NCI-H2196 (cell line): Measurements from ENCODE around the gene CCDC144A.
"Not testable (repeated sequence)": the region's sequence is repeated elsewhere in the genome, so short reads cannot be mapped to it uniquely, and the experiment has no call there.

Experiments
- DNase-seq: peaks from one replicate; lab custom pipeline; 2025; ENCODE audit not compliant: unreplicated experiment; lab: John Stamatoyannopoulos, UW

The CCDC144A gene

DNA sequence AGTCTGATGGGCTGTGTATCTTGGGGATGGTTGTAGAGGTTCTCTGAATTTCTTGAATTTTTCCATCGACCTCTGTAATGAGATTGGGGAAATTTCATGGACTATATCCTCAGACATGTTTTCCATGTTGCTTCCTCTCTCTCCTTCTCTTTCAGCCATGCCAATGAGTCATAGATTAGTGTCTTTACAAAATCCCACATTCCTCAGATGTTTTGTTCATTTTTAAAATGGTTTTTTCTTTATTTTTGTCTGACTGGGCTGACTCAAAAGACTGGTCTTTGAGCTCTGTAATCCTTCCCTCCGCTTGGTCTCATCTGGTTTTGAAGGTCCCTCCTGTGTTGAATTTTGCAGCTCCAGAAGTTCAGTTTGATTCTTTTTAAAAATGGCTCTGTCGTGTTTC is 60.5 kb downstream of the CCDC144A start:
- DNase-seq: not testable (repeated sequence)

DNA sequence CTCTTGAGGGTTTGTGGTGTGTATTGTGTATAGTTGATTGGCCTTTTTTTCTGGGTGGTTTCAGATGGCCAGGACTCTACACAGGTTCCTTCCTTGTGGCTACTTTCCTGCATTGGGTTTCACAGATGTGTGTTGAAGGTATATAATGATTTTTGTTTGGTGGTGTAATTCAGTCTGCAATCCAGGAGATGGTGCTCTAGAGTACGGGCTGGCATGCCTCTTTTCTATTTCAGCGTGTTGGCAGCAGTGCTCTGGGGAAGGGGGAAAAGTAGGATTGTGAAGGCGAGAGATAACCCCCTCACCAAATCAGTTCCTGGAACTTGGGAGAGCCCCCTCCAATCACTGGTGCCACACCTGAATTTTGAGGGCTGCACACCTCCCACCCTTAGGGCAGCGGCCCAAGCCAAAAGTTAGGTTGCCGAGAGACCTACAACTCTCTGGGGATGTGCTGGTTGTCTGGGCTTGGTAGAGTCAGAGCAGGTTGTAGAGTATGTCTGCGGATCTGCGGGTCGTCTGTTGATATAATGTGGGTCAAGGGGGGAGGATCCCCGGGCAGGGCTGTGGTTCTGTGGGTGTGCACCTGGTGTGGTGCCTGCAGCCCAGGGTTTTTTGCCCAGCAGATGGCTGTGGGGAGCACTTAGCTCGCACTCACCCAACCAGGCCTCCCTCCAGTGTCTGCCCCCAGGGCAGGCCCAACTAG is 61.3 kb downstream of the CCDC144A start:
- not testable (repeated sequence) for DNase-seq

DNA sequence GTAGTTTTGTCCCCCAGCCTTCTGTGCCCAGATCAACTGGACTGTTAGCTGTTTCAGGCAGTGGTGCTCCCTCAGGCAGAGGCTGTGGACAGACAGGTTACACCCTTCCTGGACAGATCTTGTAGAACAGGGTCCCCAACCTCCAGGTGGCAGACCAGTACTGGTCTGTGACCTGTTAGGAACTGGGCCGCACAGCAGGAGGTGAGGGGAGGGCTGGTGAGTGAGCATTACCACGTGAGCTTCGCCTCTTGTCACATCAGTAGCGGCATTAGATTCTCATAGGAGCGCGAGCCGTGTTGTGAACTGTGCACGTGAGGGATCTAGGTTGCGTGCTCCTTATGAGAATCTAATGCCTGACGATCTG is 61.9 kb downstream of the CCDC144A start:
- DNase-seq: not testable (repeated sequence)

DNA sequence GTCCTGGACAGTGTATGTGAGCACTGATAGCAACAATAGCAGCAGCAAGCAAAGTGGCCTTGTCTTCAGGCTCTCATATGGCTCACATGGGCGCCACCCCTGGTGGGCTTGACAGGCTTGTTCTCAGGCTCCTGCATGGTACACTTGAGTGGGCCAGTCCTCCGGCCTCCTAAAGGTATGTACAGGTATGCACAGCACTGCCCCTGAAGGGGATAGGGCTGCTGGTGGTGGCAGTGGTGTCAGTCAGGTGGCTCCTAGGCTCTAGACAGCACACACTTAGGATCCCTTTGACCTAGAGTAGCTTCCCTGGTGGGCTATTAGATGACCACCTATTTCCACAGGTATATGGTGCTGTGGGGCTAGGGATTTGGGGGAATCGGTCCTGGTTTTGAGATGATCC is 67.5 kb downstream of the CCDC144A start:
- not testable (repeated sequence) for DNase-seq

DNA sequence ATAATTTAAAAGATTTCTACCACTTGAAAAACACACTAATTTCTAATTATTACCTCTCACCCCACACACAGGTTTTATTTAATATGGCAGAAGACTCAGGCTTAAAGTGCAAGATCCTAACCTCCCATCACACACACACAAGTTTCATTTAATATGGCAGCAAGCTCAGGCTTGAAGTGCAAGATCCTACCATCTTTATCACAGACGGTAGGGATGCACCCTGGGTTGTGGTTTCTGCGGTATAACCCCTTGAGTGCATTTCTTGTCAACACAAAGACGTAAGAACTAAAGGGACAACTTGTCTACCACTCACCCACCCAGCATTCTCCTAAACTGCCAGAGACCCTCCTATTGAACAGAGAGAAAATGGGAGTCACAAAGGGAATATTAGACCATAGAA is 68.1 kb downstream of the CCDC144A start:
- not testable (repeated sequence) for DNase-seq

DNA sequence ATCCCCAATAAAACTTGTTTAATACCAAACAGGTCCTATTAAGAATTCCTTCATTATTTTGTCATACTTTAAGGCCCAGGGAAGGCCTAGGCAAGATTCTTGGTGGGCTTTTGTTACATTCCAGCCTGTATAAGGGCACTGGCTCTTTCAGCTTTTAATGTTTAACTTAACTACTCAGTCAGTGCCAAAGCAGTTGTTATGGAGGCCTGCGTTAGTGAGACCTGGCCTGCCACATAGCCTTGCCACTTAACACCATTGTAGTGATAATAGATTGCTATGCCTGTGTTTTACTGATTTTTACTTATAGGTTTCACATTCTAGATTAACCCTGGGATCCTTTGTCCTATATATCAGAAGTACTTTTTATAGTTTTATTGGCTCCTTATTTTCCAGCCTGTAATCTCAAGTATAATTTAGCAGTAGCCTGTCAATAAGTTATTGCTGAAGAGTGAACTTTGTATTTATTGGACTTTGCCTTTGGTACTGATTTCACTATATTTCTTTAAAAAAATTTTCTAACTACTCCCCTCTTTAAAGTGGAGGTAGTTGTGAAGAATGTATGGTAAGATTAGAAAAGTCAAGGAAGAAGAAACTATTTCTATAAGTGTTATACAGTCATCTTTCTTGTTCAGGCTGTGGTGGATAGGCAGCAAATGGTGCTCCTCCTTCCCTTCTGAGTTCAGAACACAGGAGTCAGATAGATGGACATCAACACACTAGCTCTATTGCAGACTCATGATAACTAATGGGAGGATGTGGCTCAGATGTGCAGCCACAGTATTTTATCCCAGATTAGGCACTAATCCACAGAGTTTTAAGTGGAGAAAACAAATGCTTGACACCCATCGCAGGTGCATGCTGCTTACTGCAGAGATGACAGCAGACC is 78.5 kb downstream of the CCDC144A start:
- DNase-seq: not testable (repeated sequence)

DNA sequence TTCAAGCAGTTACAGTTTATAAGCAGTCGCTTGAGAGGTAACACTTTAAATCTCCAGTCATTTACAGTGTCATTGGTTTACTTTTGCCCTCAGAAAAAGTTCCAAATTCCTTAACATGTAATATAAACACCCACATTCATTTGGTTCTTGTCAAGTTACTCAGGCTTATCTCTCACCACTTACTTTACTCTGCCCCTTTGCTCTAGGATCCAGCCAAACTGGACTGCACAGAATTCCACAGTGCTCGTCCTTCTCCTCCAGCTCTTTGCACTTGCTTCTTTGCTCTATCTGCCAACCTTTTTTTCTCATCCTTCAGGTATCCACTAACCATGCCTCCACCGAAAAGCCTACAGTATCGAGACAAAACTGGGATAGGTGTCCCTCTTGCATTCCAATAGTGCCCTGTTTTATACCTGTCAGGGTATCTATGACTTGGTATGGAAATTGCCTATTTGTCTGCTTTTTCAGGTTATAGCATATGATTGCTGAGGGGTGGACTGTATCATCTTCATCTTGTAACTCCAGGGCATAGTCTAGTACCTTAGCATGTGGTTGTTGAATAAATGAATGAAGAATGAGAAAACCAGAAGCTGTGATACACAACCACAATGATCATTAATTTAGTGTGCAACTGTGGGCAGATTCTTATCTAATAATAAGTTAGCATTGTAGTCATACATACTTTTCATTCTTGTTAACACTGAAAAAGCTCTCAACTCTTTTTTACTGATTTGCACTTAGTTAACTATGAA is 82.5 kb downstream of the CCDC144A start:
- not testable (repeated sequence) for DNase-seq

DNA sequence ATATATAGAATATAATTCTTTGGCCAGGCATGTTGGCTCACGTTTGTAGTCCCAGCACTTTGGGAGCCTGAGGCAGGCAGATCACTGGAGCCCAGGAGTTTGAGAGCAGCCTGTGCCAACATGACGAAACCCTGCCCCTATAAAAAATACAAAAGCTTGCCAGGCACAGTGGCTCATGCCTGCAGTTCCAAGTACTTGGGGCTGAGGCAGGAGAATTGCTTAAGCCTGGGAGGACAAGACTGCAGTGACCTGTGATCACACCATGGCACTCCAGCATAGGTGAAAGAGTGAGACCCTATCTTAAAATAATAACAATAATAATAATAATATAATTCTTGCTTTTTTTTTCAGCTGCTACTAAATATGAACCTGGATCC is 83.1 kb downstream of the CCDC144A start:
- not testable (repeated sequence) for DNase-seq

DNA sequence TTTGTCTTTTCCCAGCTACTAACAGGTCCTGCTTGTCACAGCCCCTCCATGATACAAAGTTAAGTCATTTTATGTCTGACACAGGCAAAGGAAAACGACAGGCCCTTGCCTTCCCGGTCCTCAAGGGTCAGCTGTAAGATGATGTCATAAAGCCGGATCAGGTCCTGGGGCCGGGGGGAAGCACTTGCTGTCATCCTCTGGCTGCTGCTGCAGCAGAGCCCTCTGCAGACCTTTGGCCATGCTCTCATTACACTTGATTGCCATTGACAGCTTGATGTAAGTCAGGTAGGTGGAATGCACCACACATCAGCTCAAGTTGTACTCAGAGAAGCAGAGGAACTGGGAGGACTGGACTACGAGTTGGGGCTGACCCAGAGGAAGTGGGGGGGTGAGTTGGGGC is 97.8 kb downstream of the CCDC144A start:
- DNase-seq: not testable (repeated sequence)

DNA sequence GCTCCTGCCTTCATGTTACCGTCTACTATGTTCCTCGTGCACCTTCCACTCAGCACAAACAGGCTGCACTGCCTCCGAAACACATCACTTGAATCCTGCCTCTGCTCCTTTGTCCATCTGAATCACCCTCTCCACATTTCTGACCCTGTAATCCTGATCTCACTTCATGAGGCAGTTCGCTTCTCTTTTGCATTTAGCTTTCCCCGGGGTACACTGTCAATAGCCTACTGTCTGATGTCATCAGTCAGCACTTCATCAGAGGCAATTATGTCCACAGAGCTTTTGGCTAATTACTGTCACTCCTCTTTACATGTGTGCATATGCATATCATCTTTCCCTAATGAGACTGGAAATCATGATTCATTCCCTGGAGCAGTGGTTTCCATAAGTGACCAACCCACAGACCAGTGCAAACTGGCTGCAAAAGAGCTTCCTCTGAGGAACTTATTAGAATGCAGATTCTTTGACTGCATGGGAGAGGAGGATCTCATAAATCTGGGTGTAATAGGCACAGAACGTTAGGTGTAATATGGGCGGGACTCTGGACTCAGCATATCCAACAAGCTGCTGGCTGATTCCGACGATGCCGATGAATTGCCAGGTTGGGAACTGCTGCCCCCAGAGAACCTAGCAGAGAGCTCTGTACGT is 99.0 kb downstream of the CCDC144A start:
- not testable (repeated sequence) for DNase-seq

DNA sequence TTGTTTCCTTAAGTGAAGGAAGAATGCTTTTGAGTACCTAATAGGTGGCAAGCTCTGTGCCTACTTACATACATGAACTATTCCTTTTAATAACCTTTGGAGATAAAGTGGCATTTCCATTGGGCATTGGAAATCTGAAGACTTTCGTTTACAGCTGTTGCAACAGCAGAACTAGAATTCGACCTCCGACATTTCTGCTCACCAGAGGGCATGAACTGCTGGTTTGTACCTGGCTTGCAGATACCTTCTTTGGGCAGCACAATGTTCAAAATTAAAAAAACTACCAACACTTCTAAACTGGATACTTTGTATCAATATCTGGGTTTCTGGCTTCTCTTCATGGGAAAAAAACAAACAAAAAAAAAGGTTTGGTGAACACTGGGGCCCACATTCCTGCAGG is 99.6 kb downstream of the CCDC144A start:
- DNase-seq: not testable (repeated sequence)

DNA sequence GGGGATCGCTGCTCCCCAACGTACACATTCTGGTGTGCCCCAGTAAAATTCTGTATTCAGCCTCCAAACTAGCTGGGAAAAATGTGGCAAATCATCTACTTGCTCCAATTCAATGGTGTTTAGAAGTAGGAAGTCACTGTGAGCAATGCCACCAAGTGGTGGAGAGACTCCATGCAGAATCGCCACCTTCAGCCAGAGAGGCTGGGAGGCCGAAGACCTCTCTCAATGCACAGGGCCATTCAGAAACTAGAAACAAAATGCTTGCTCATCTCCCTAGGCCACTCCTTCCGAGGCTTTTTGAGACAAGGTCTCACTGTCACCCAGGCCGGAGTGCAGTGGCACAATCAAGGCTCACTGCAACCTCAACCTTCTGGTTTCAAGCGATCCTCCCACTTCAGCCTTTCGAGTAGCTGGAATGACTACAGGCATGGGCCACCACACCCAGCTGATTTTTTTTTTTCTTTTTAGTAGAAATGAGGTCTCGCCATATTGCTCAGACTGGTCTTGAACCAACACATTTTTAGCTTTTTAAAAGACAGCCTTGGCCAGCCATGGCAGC is 100.4 kb downstream of the CCDC144A start:
- DNase-seq: not testable (repeated sequence)

DNA sequence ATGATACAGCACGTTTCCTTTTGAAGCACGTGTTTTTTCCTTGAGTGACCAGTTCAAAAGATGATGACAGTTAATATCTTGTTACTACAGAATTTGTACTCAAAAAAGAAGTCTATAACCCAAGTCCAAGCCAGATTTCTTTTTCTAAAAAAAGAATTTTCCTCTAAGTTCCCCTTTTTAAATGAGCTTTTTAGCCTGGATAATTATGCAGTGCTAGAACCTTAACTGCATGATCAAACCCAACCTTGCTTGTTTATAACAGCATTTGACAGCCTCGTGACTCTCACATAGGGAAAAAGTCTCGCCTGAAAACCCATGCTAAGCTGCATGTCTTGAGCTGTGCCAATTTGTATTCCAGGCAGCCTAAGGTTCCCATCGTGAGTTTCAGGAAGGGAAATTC is 104.2 kb downstream of the CCDC144A start:
- not testable (repeated sequence) for DNase-seq

DNA sequence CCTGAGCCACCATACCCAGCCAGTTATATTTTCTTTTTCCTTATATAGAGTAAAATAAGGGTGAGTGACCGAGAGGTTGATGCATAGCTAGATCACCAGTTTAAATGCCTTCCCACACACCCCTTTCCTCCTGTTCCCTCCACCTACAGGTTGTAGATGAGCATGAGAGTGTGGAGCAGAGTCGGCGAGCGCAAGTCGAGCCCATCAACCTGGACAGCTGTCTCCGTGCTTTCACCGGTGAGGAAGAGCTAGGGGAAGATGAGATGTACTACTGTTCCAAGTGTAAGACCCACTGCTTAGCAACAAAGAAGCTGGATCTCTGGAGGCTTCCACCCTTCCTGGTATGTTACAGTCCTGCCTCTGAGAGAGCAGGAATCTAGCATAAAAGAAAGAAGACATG is 105.9 kb downstream of the CCDC144A start:
- DNase-seq: not testable (repeated sequence)

DNA sequence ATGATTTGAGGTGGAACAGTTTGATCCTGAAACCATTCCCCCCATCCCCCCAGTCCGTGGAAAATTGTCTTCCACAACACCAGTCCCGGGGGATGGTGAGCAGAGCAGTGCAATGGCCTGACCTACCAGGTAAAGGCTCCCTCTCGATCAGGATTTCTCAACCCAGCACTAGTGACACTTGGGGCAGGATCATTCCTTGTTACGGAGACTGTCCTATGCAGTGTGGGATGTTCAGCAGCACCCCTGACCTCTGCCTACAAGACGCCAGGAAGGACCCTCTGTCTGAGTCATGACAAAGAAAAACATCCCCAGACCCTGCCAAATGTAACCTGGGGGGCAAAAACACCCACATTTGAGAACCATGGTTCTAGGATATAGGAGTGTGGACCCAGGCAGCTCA is 114.8 kb downstream of the CCDC144A start:
- DNase-seq: not testable (repeated sequence)

DNA sequence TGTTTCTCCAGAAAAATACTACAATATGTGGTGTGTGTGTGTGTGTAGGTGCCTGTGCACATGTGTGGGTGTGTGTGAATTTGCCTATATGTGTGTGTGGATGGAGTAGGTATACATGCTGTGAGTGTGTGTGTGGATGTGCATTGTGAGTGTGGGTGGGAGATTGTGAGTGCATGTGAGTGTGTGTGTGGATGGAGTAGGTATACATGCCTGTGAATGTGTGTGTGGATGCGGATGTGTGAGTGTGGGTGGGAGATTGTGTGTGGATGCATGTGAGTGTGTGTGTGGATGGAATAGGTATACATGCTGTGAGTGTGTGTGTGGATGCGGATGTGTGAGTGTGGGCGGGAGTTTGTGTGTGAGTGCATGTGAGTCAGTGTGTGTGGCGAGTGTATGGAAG is 116.6 kb downstream of the CCDC144A start:
- not testable (repeated sequence) for DNase-seq

DNA sequence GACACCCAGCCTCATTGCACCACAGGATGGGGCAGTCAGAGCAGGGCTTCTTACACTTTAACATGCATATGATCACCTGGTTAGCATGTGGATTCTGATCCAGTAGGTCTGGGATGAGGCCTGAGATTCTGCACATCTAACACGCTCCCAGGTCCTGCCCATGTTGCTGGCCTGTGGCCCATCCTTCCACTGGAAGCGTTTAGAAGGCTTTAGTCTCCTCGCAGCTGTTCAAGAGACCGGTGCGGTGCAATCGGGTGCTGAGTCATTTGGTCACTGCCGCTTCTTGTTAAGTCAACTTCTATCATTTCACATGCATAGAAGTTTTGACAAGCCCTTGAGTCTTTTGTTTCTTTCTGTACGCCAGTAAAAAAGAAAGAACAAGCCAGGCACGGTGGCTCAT is 117.6 kb downstream of the CCDC144A start:
- not testable (repeated sequence) for DNase-seq

DNA sequence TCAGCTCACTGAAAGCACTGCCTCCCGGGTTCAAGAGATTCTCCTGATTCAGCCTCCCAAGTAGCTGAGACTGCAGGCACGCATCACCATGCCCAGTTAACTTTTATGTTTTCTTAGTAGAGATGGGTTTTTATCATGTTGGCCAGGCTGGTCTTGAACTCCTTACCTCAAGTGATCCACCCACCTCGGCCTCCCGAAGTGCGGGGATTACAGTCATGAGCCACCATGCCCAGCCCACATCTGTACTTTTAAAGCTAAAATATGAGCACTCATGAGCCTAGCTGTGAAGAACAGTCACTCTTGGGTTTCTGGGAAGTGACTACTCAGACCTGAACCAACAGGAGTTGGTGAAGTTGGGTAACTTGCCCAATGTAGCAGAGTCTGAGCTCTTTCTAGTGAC is 120.2 kb downstream of the CCDC144A start:
- DNase-seq: not testable (repeated sequence)

DNA sequence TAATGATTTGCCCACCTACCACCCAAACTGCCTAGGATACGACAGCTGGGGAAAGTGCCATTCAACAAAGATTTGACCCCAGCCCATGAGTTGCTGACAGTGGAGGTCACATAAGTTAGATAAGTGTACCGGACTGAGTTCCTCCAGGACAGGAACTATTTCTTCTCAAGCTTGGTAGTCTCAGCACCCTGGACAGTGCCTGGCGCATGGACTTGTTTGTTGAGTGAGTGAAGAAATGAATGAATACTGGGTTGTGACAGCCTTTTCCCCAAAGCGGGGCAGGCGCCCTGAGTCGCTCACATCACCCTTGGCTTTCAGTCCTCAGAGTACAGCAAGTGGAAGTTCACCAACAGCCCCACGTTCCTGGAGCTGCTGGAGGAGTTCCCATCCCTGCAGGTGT is 122.1 kb downstream of the CCDC144A start:
- not testable (repeated sequence) for DNase-seq

DNA sequence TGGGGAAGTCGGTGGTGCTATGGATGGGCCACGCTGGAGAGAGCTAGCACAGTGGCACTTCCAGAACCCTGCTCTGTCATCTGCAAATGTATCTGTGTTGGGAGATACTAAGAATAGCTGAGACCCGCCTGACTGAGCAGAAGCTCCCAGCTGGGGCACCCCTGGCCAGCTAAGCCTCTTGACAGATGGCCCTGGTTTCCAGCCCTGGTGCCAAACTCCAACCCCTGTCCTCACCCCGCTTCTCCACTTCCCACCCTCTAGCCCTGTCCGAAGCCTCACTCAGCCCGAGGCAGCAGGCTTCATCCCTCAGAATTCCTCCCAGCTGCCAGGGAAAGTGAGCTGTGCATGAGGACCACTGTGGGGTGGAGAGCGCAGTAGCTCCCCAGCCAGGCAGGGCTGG is 124.4 kb downstream of the CCDC144A start:
- no peak for DNase-seq

DNA sequence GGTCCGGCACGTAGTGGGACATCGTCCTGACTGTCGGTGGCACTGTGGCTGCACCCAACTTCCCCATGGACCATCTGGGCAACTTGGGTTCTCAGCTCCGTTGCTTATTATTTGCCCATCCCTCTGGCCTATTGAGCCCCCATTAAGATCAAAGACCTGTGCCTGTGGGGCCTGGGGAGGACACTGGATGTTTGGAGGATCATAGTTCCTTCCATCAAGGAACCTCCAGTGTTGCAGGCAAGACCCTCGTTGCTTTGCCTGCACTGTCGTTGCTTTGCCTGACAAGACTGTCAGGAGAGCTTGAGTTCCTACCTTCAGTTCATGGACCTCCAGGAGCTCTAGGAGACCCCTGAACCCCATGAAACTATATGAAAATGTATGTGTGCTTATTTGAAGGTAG is 127.2 kb downstream of the CCDC144A start:
- no peak for DNase-seq
